IMR-90 (cell line): ENCODE results near the gene RFX4. TPM values are rescaled to one million over a fixed set of nuclear protein-coding genes. Genes with fewer than 3 reads are reported as not detected.

Source experiments
- ATAC-seq: fragments of 200-7000 bp; cut with Tn5 transposase; 2 replicates; pipeline ENCODE4 v1.9.1; 2020; ENCODE audit warnings: low read depth, mild to moderate bottlenecking, moderate library complexity
- BruUV-seq: library from RNA; stranded (reverse); fragments of 400-500 nt; replicated peaks from 2 replicates; lab custom pipeline; 2021; lab: Mats Ljungman, UMichigan
- CTCF ChIA-PET: fragments of 300-600 bp; formaldehyde crosslinking; extraction: SDS; loops from one replicate; lab custom pipeline; 2021; ENCODE audit warnings: antibody characterized with exemption; lab: Yijun Ruan, JAX
- POLR2A ChIA-PET: fragments of 300-600 bp; sonication (Branson Sonifier 250); formaldehyde crosslinking; loops from one replicate; lab custom pipeline; 2022; ENCODE audit warnings: antibody characterized with exemption; ENCODE audit not compliant: unreplicated experiment; lab: Charles Lee
- DNase-seq: peaks from one replicate; pipeline ENCODE4 v3.0.0; 2013
- H2AFZ ChIP-seq: replicated peaks from 2 replicates; pipeline ENCODE3; 2013; ENCODE audit warnings: low read length, mild to moderate bottlenecking; ENCODE audit not compliant: poor library complexity
- H2AK5ac ChIP-seq: 2 replicates; pipeline ENCODE4 v1.6.1; 2013; ENCODE audit warnings: low read depth, low read length, inconsistent platforms
- H2AK9ac ChIP-seq: replicated peaks from 2 replicates; pipeline ENCODE3; 2013; ENCODE audit warnings: mild to moderate bottlenecking, low read depth, low read length, moderate library complexity; ENCODE audit not compliant: poor library complexity
- H2BK120ac ChIP-seq: 2 replicates; pipeline ENCODE4 v1.6.1; 2013; ENCODE audit warnings: low read depth, low read length, inconsistent platforms
- H2BK15ac ChIP-seq: 3 replicates; pipeline ENCODE4 v1.6.1; 2013; ENCODE audit warnings: low read depth, low read length, inconsistent platforms
- H2BK20ac ChIP-seq: 2 replicates; pipeline ENCODE4 v1.6.1; 2013; ENCODE audit warnings: low read depth, mild to moderate bottlenecking, inconsistent platforms, low read length, moderate library complexity
- H2BK5ac ChIP-seq: 2 replicates; pipeline ENCODE4 v1.6.1; 2013; ENCODE audit warnings: mild to moderate bottlenecking, low read depth, low read length, inconsistent platforms; ENCODE audit not compliant: poor library complexity, severe bottlenecking
- H3K14ac ChIP-seq: replicated peaks from 2 replicates; pipeline ENCODE4 v1.6.1; 2013; ENCODE audit warnings: low read depth, low read length, inconsistent platforms
- H3K18ac ChIP-seq: 2 replicates; pipeline ENCODE4 v1.6.1; 2013; ENCODE audit warnings: low read depth, low read length, control low read depth
- H3K23ac ChIP-seq: 2 replicates; pipeline ENCODE4 v1.6.1; 2013; ENCODE audit warnings: low read depth, low read length, inconsistent platforms
- H3K27ac ChIP-seq: 2 replicates; pipeline ENCODE4 v1.5.1; 2013; ENCODE audit warnings: mild to moderate bottlenecking, control low read depth, low read length; ENCODE audit not compliant: insufficient read depth
- H3K27me3 ChIP-seq: 2 replicates; pipeline ENCODE4 v1.6.1; 2013; ENCODE audit warnings: low read length; ENCODE audit not compliant: control insufficient read depth, insufficient read depth
- H3K36me3 ChIP-seq: 2 replicates; pipeline ENCODE4 v1.6.1; 2013; ENCODE audit warnings: low read length, mixed read lengths; ENCODE audit not compliant: control insufficient read depth, insufficient read depth
- H3K4ac ChIP-seq: 2 replicates; pipeline ENCODE4 v1.6.1; 2013; ENCODE audit warnings: low read depth, low read length, inconsistent platforms
- H3K4me1 ChIP-seq: 2 replicates; pipeline ENCODE4 v1.6.1; 2013; ENCODE audit warnings: low read length, mixed read lengths; ENCODE audit not compliant: control insufficient read depth, insufficient read depth
- H3K4me2 ChIP-seq: 2 replicates; pipeline ENCODE4 v1.6.1; 2013; ENCODE audit warnings: low read depth, mild to moderate bottlenecking, control low read depth, low read length, moderate library complexity
- H3K4me3 ChIP-seq: 2 replicates; pipeline ENCODE4 v1.5.1; 2013; ENCODE audit warnings: low read depth, mild to moderate bottlenecking, control low read depth, low read length, moderate library complexity; ENCODE audit not compliant: insufficient read depth
- H3K56ac ChIP-seq: 2 replicates; pipeline ENCODE4 v1.6.1; 2013; ENCODE audit warnings: low read length, inconsistent platforms; ENCODE audit not compliant: insufficient read depth; ENCODE audit errors: extremely low read depth
- H3K79me1 ChIP-seq, 2 experiments: 2 replicates each; pipeline ENCODE4 v1.6.1; 2013; ENCODE audit warnings: low read length in 2 of 2, inconsistent platforms in 1 of 2, low read depth in 1 of 2
- H3K9ac ChIP-seq: 2 replicates; pipeline ENCODE4 v1.6.1; 2013; ENCODE audit warnings: low read depth, low read length, control low read depth
- H3K9me1 ChIP-seq: 2 replicates; pipeline ENCODE4 v1.6.1; 2013; ENCODE audit warnings: low read length, inconsistent platforms; ENCODE audit not compliant: insufficient read depth
- H3K9me3 ChIP-seq: 2 replicates; pipeline ENCODE4 v1.6.1; 2013; ENCODE audit warnings: low read length; ENCODE audit not compliant: control insufficient read depth, insufficient read depth
- H4K20me1 ChIP-seq: 2 replicates; pipeline ENCODE4 v1.6.1; 2013; ENCODE audit warnings: low read length, inconsistent platforms; ENCODE audit not compliant: insufficient read depth
- H4K5ac ChIP-seq: 2 replicates; pipeline ENCODE4 v1.6.1; 2013; ENCODE audit warnings: mild to moderate bottlenecking, low read depth, low read length, control low read depth
- H4K8ac ChIP-seq, 2 experiments: 2 replicates each; pipeline ENCODE4 v1.6.1; 2013; ENCODE audit warnings: low read depth in 2 of 2, low read length in 2 of 2, control low read depth in 1 of 2, inconsistent platforms in 1 of 2
- H4K91ac ChIP-seq: 2 replicates; pipeline ENCODE4 v1.6.1; 2013; ENCODE audit warnings: low read depth, low read length, inconsistent platforms; ENCODE audit not compliant: insufficient read depth
- BHLHE40 ChIP-seq: fragments of 150-350 bp; IDR thresholded peaks from 2 replicates; pipeline ENCODE4 v1.6.1; 2016; ENCODE audit warnings: mild to moderate bottlenecking, low read depth, low read length
- CEBPB ChIP-seq: IDR thresholded peaks from 2 replicates; pipeline ENCODE4 v1.6.1; 2012; ENCODE audit warnings: low read depth, low read length, improper control_type of control experiment
- CHD1 ChIP-seq: IDR thresholded peaks from 2 replicates; pipeline ENCODE4 v1.6.1; 2012; ENCODE audit warnings: low read depth, low read length, improper control_type of control experiment
- ELK1 ChIP-seq: fragments of 150-350 bp; IDR thresholded peaks from 2 replicates; pipeline ENCODE4 v1.6.1; 2016; ENCODE audit warnings: low read depth, mild to moderate bottlenecking, low read length, moderate library complexity, borderline replicate concordance
- MAFK ChIP-seq: IDR thresholded peaks from 2 replicates; pipeline ENCODE4 v1.6.1; 2012; ENCODE audit warnings: low read depth, low read length, improper control_type of control experiment
- MAZ ChIP-seq: IDR thresholded peaks from 2 replicates; pipeline ENCODE4 v1.6.1; 2012; ENCODE audit warnings: low read depth, mild to moderate bottlenecking, low read length, improper control_type of control experiment, moderate library complexity, borderline replicate concordance
- MXI1 ChIP-seq: IDR thresholded peaks from 2 replicates; pipeline ENCODE4 v1.6.1; 2012; ENCODE audit warnings: low read depth, mild to moderate bottlenecking, low read length, moderate library complexity, borderline replicate concordance
- NFE2L2 ChIP-seq: fragments of 150-350 bp; IDR thresholded peaks from 2 replicates; pipeline ENCODE4 v1.6.1; 2016; ENCODE audit warnings: low read depth, mild to moderate bottlenecking, low read length
- POLR2A ChIP-seq: IDR thresholded peaks from 2 replicates; pipeline ENCODE4 v1.6.1; 2012; ENCODE audit warnings: mild to moderate bottlenecking, low read depth, low read length
- RAD21 ChIP-seq: IDR thresholded peaks from 2 replicates; pipeline ENCODE4 v1.6.1; 2012; ENCODE audit warnings: low read length, improper control_type of control experiment
- RCOR1 ChIP-seq: IDR thresholded peaks from 2 replicates; pipeline ENCODE4 v1.6.1; 2012; ENCODE audit warnings: mild to moderate bottlenecking, low read length, improper control_type of control experiment; ENCODE audit not compliant: insufficient replicate concordance
- RFX5 ChIP-seq: IDR thresholded peaks from 2 replicates; pipeline ENCODE4 v1.8.0; 2012; ENCODE audit warnings: low read depth, mild to moderate bottlenecking, low read length, moderate library complexity
- SMC3 ChIP-seq: fragments of 150-350 bp; IDR thresholded peaks from 2 replicates; pipeline ENCODE4 v1.6.1; 2016; ENCODE audit warnings: low read depth, mild to moderate bottlenecking, antibody characterized with exemption, low read length, moderate library complexity
- WGBS, 2 experiments: methylation state at CpG; one replicate each; pipeline versions ENCODE4 v1.1.5 to v1.1.7; 2013; ENCODE audit warnings: missing lambda C conversion rate in 2 of 2; ENCODE audit not compliant: insufficient read length in 1 of 2; ENCODE audit errors: extremely low coverage in 2 of 2; 5-methylcytosine and 5-hydroxymethylcytosine counted together
- dilution Hi-C: fragments of 300-500 bp; cut with HindIII; formaldehyde crosslinking; loops from one replicate; pipeline ENCODE4 v1.14.3; 2018; ENCODE audit warnings: low sequenced_read_pairs; ENCODE audit not compliant: unreplicated experiment
- in situ Hi-C: fragments of 300-500 bp; cut with MboI; formaldehyde crosslinking; loops from 3 replicates; pipeline ENCODE4 v1.14.3; 2019; ENCODE audit warnings: low sequenced_read_pairs, inconsistent platforms, mixed read lengths
- intact Hi-C: fragments of 100-400 bp; cut with micrococcal nuclease; formaldehyde crosslinking; loops from 2 replicates; pipeline ENCODE4 v1.10.0; 2022
- polyA plus RNA-seq, 3 experiments: library from polyadenylated mRNA; depleted of rRNA; stranded (reverse); fragments of >200 nt; gene quantifications; 2 replicates each; pipeline ENCODE4 v1.2.3, GENCODE V29; 2012; ENCODE audit warnings: low replicate concordance in 1 of 3
- total RNA-seq: library from RNA; depleted of rRNA; stranded (reverse); fragments of >200 nt; gene quantifications from 2 replicates; pipeline ENCODE4 v1.2.3, GENCODE V29; 2012
- TF ChIP-seq, protein P1 (sequence below): conservative IDR thresholded peaks from 2 replicates; pipeline ENCODE4 v1.5.1; 2012; ENCODE audit warnings: mild to moderate bottlenecking, low read depth, low read length, improper control_type of control experiment
- TF ChIP-seq, protein P2 (sequence below): fragments of 150-350 bp; IDR thresholded peaks from 2 replicates; pipeline ENCODE4 v1.6.1; 2017; ENCODE audit warnings: mild to moderate bottlenecking, antibody characterized with exemption, low read length, low read depth

The RFX4 gene
- total and polyA plus RNA-seq, 2 of the 4 experiments (the other 2 are of a cell fraction) = not detected

- intact Hi-C loops = loop anchor here (10.0 kb wide), 2 partner anchors 138 to 422 kb away; partner anchors contain the start of gene POLR3B
- no peaks in the 10 kb centered on the region for H3K9me1 ChIP-seq
- H3K18ac ChIP-seq = no peak overlapping the region
- H2AK5ac ChIP-seq = no peak overlapping the region
- H2BK20ac ChIP-seq = no peak overlapping the region
- no peak overlapping the region for H3K23ac ChIP-seq
- H4K91ac ChIP-seq = no peak overlapping the region
- H3K79me1 ChIP-seq = peaks cover 24 to 47% of the 10 kb centered on the region in 2 experiments
- H3K4ac ChIP-seq = no peak overlapping the region
- ChIA-PET CTCF (interaction anchor here (0.6 kb wide), 1 partner anchor 8 kb away, joined by 3 read pairs; no protein-coding TSS in a partner anchor), POLR2A (no interaction called here)
- DNase-seq = no peak
- no peak overlapping the region for H3K27ac ChIP-seq
- no peaks in the 10 kb centered on the region for H3K9me3 ChIP-seq
- ATAC-seq = no peak
- TF ChIP-seq MAZ (no peak), RAD21 (no peak), SMC3 (no peak), RCOR1 (no peak), MXI1 (no peak), CHD1 (no peak), RFX5 (no peak), MAFK (no peak), POLR2A (no peak), BHLHE40 (no peak), NFE2L2 (no peak), ELK1 (no peak), CEBPB (no peak)
- TF ChIP-seq, protein P1, sequence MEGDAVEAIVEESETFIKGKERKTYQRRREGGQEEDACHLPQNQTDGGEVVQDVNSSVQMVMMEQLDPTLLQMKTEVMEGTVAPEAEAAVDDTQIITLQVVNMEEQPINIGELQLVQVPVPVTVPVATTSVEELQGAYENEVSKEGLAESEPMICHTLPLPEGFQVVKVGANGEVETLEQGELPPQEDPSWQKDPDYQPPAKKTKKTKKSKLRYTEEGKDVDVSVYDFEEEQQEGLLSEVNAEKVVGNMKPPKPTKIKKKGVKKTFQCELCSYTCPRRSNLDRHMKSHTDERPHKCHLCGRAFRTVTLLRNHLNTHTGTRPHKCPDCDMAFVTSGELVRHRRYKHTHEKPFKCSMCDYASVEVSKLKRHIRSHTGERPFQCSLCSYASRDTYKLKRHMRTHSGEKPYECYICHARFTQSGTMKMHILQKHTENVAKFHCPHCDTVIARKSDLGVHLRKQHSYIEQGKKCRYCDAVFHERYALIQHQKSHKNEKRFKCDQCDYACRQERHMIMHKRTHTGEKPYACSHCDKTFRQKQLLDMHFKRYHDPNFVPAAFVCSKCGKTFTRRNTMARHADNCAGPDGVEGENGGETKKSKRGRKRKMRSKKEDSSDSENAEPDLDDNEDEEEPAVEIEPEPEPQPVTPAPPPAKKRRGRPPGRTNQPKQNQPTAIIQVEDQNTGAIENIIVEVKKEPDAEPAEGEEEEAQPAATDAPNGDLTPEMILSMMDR = no peak
- TF ChIP-seq, protein P2, sequence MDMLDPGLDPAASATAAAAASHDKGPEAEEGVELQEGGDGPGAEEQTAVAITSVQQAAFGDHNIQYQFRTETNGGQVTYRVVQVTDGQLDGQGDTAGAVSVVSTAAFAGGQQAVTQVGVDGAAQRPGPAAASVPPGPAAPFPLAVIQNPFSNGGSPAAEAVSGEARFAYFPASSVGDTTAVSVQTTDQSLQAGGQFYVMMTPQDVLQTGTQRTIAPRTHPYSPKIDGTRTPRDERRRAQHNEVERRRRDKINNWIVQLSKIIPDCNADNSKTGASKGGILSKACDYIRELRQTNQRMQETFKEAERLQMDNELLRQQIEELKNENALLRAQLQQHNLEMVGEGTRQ = no peak
- H2BK5ac ChIP-seq = no peak overlapping the region
- H2BK15ac ChIP-seq = no peak overlapping the region
- in situ Hi-C loops = no loop called here
- dilution Hi-C loops = no loop called here
- no peak overlapping the region for H3K4me3 ChIP-seq
- no peak overlapping the region for H2AK9ac ChIP-seq
- H4K5ac ChIP-seq = no peak overlapping the region
- H3K56ac ChIP-seq = no peak overlapping the region
- H3K14ac ChIP-seq = no peak overlapping the region
- H3K4me2 ChIP-seq = no peak overlapping the region
- H3K4me1 ChIP-seq = peaks cover 3% of the 10 kb centered on the region
- no peak overlapping the region for H4K8ac ChIP-seq
- no peak overlapping the region for H2BK120ac ChIP-seq
- peaks cover 5% of the 10 kb centered on the region; the same call in 1 of the 2 replicates for H4K20me1 ChIP-seq
- no peaks in the 10 kb centered on the region; the same call in 1 of the 2 replicates for H3K36me3 ChIP-seq
- BruUV-seq = no TSS peak
- H3K9ac ChIP-seq = no peak overlapping the region
- no CpG with 5 or more reads among the region's 5 CpGs for WGBS, 2 experiments
- no peak overlapping the region for H2AFZ ChIP-seq
- no peaks in the 10 kb centered on the region for H3K27me3 ChIP-seq
Measured at GRCh38 chr12:106776897-106777296, 194.1 kb downstream of the RFX4 start.
